GM21576 (cell line): ENCODE data around the gene IL17RE.
A peak's percentile ranks its signal among the peaks of the same experiment; 100 is the strongest.
"Not testable (repeated sequence)": the region's sequence is repeated elsewhere in the genome, so short reads cannot be mapped to it uniquely, and the experiment has no call there.

Experiments used
- ATAC-seq: cut with Tn5 transposase; IDR thresholded peaks from one replicate; pipeline ENCODE4 v1.9.1; 2021; ENCODE audit warnings: mild to moderate bottlenecking, moderate library complexity; ENCODE audit not compliant: unreplicated experiment

The IL17RE gene

GRCh38 chr3:9932843-9933560 lies 30.4 kb downstream of the IL17RE start:
- peak; percentile 71 for ATAC-seq

- ATAC-seq, result peak; percentile 92
These were observed 31.1 kb downstream of the IL17RE start, which contains the start of gene CRELD1 for GRCh38 chr3:9933561-9934234. Gene CRELD1, plus strand, starts transcription at chr3:9933834. Its CDS starts 605 bp downstream, at chr3:9934439.

GRCh38 chr3:9934235-9934621 lies 31.6 kb downstream of the IL17RE start:
- ATAC-seq, result no peak

GRCh38 chr3:9934993-9935392 lies 32.3 kb downstream of the IL17RE start:
- no peak for ATAC-seq

GRCh38 chr3:9935966-9936510 lies 33.4 kb downstream of the IL17RE start:
- no peak for ATAC-seq

GRCh38 chr3:9937486-9938238 lies 35.0 kb downstream of the IL17RE start:
- no peak for ATAC-seq

GRCh38 chr3:9938966-9939365 lies 36.3 kb downstream of the IL17RE start:
- no peak for ATAC-seq

- not testable (repeated sequence) for ATAC-seq
These were observed 37.3 kb downstream of the IL17RE start for GRCh38 chr3:9939906-9940305.

- ATAC-seq, result no peak
These were observed 38.1 kb downstream of the IL17RE start for GRCh38 chr3:9940746-9941145.

- no peak for ATAC-seq
These were observed 39.5 kb downstream of the IL17RE start for GRCh38 chr3:9942164-9942563.

GRCh38 chr3:9942934-9943690 lies 40.5 kb downstream of the IL17RE start:
- ATAC-seq, result no peak

- ATAC-seq, result no peak
These were observed 41.6 kb downstream of the IL17RE start for GRCh38 chr3:9944271-9944670.

- ATAC-seq, result no peak
These were observed 42.7 kb downstream of the IL17RE start for GRCh38 chr3:9945358-9945757.

GRCh38 chr3:9946112-9947024 lies 43.7 kb downstream of the IL17RE start:
- no peak for ATAC-seq

- ATAC-seq, result no peak
These were observed 44.7 kb downstream of the IL17RE start for GRCh38 chr3:9947025-9947995.

GRCh38 chr3:9948586-9948985 lies 45.9 kb downstream of the IL17RE start:
- no peak for ATAC-seq

GRCh38 chr3:9949115-9949514 lies 46.5 kb downstream of the IL17RE start:
- ATAC-seq, result no peak

GRCh38 chr3:9949626-9950025 lies 47.0 kb downstream of the IL17RE start:
- ATAC-seq, result no peak
